GM21737 (cell line): Measurements from ENCODE around the gene GPR152.
"Not testable (repeated sequence)": the region's sequence is repeated elsewhere in the genome, so short reads cannot be mapped to it uniquely, and the experiment has no call there.

Experiments
- ATAC-seq: cut with Tn5 transposase; IDR thresholded peaks from one replicate; pipeline ENCODE4 v1.9.1; 2021; ENCODE audit warnings: mild to moderate bottlenecking, moderate library complexity; ENCODE audit not compliant: unreplicated experiment

GPR152 gene

GRCh38 chr11:67415501-67416304 is 36.8 kb downstream of the GPR152 start, which contains the start of gene CARNS1:
CARNS1 (plus strand) TSS chr11:67415678; CDS start chr11:67416200, 522 bp downstream.
- no peak for ATAC-seq

DNA sequence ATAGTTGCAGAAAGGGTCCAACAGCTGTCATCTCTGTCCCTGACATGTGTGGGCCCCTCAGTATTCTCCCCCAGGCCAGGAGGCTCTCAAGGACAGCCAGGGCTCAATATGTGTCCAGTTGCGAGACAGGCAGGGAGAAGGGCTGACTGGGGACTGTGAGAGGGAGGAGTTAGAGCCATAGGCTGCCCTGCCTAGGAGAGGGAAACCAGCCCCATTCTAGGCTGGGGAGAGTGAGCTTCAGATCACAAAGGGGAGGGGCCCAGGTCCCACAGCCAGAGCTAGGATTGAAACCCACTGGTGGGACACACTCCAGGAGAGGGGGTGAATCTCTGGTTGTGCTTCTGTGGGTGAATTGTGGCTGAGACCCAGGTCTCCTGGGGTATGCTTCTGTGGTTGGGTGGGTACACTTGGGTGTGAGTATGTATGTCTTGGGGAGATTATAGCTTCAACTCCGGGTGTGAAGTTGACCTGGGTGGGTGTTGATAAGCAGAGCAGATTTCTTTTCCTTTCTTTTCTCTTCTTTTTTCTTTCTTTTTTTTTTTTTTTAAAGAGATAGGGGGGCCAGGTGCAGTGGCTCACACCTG is 39.2 kb downstream of the GPR152 start:
- ATAC-seq: no peak

DNA sequence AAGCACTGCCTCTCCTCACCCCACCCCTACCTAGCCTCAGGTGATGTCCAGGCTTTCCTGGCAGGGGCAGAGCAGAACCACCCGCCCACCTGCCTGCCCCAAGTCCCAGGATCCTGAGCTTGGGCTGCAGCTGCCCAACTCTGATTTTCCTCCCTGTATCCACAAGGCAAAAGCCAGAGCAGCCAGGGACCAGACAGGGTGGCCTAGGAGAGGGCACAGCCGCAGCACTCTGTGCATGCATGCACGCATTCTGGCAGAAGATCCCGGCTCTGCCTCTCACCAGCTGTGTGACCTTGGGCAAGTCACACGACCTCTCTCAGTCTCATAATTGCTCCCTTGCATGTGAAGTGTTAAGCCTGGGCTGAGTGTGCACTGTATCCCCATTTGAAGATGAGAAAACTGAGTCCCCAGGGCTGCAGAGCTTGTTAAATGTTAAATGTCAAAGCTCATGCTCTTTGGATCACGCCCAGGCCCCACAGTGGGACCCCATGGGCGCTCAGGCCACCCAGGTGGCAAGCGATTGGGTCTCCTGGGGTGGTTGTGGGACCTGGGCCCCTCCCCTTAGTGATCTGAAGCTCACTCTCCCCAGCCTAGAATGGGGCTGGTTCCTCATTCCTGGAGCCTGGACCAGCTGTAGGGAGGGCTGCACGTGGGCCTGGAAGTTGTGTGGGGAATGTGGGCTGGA is 39.9 kb downstream of the GPR152 start:
- no peak for ATAC-seq

- ATAC-seq: no peak
These were observed 40.8 kb downstream of the GPR152 start for GRCh38 chr11:67411785-67412152.

GRCh38 chr11:67410984-67411784 is 41.3 kb downstream of the GPR152 start:
- ATAC-seq: no peak

- ATAC-seq: no peak
These were observed 42.1 kb downstream of the GPR152 start for GRCh38 chr11:67410369-67410831.

DNA sequence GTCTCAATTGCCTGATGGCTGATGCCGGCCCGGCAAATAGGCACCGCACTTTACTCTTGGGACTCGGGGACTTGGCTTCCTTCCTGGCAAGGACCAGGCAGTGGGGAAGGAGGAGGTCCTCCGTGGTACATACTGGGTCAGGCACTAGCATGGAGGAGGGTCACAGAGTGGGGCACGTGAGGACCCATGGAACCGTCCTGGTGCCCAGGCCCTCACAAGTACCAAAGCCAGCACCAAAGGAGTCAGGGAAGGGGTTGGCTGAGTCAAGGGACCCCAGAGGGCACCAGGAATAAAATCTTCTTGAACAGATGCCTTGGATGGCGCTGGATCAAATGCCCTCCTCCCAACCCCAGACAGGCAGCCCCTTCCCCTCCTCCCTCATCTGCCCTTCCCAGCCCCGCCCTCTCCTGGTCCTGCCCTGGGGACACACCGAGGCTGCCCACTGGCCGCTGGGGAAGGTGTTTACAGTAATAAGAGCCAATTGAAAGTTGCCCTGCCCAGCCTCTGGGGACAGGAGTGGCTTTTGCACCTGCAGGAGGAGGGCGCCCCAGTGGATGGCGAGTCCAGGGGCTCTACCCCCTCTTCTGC is 42.7 kb downstream of the GPR152 start:
- ATAC-seq: no peak

DNA sequence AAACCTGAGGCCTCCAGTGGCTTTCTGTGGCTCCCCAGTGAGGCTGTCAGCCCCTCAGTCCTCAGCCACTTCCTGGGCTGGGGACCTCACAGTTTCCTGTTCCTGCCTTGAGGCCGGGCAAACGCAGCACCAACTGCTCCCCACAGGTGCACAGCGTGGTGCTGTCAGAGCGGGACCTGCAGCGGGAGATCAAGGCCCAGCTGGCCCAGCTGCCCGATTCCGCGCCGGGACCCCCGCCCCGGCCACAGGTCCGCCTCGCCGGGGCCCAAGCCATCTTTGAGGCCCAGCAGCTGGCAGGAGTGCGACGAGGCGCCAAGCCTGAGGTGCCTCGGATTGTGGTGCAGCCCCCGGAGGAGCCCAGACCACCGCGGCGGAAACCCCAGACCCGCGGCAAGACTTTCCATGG is 43.3 kb downstream of the GPR152 start:
- peak; percentile 43 for ATAC-seq

DNA sequence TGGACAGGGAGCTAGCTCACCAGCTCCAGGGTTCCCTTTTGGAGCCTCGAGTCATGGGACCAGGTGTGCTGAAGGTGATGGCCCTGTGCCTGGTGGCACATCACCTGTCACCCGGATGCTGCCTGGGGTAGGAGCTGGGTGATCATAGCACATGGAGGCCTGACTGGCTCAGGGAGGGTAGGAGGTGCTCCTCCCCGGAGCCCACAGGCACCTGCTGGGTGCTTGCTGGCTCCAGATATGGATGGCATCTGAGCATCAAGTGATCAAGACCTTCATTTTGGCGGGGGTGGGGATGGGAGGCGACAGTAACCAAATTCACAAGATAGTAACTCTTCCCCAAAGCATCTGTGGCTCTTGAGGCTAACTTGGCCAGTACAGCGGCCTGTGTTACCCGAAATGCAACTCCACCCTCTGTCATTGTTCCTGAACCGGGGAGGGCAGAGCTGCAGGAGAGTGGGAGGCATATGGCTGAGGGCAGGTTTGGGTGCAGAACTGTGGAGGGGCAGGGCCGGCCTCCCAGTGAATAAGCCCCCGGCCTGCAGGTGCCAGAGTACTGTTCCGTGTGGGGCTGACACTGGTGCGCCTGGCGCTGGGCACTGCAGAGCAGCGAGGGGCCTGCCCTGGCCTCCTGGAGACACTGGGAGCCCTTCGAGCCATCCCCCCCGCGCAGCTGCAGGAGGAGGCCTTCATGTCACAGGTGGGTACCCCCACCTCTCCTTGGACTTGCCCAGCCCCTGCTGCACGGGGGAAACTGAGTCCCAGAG is 43.9 kb downstream of the GPR152 start:
- ATAC-seq: no peak

- ATAC-seq: no peak
These were observed 44.8 kb downstream of the GPR152 start for GRCh38 chr11:67407688-67408163.

DNA sequence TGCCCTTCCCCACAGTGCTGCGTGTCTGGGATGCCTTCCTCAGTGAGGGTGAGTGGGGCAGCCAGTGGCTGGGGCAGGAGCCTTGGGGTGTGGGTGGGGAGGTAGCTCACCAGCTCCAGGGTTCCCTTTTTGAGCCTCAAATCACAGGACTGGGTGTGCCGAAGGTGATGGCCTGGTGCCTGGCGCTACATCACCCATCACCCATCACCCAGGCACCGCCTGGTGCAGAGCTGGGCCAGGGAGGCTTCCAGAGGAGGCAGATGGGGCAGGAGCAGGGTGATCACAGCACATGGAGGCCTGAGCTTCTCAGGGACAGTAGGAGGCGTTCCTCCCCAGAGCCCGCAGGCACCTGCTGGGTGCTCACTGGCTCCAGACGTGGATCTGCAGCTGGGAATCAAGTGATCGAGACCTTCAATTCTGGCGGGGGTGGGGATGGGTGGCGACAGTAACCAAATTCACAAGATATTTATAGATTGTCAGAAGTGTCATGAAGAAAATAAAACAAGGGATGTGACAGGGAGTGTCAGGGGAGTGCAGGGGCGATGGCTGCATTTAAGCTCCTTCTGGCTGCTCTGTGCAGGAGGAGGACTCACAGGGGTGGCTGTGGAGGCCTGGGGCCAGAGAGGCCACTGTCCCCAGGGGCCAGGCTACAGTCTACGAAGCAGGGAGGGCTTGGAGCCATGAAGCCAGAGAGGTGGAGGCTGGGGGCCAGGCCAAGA is 45.4 kb downstream of the GPR152 start:
- ATAC-seq: no peak

DNA sequence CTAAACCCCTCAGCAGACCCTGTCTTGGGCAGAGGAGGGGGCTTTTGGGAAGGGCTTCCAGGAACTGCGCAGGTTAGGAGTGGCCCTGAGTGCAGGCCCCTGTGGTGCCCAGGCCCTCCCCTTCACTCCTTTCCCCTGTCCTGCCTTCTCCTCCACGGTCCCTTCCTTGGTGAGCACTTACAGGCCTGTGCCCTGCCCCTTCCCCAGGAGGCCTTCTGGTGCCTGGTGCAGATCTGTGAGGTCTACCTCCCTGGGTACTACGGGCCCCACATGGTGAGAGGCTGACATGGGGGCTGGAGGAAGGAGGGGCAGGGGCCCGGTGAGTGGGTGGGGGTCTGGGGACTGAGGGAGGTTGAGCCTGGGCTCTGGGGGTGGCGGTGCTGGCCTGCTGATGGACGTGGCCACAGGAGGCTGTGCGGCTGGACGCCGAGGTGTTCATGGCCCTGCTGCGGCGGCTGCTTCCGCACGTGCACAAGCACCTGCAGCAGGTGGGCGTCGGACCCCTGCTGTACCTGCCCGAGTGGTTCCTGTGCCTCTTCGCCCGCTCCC is 46.0 kb downstream of the GPR152 start:
- no peak for ATAC-seq

- no peak for ATAC-seq
These were observed 46.7 kb downstream of the GPR152 start for GRCh38 chr11:67405688-67406339.

DNA sequence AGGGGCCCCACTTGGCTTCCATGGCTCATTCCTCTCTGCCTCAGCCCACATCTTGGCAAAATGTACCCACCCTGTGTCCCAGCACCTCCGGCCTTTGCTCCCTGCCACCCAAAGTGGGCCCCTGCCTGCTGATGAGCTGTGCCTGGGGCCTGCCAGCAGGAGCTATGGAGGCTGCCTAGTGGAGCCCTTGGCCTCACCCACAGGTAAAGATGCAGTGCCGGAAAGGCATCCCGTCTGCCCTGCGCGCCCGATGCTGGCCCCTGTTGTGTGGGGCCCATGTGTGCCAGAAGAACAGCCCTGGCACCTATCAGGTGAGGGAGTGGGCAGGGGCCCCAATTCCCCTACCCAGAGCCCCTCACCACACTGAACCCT is 47.3 kb downstream of the GPR152 start:
- ATAC-seq: no peak

DNA sequence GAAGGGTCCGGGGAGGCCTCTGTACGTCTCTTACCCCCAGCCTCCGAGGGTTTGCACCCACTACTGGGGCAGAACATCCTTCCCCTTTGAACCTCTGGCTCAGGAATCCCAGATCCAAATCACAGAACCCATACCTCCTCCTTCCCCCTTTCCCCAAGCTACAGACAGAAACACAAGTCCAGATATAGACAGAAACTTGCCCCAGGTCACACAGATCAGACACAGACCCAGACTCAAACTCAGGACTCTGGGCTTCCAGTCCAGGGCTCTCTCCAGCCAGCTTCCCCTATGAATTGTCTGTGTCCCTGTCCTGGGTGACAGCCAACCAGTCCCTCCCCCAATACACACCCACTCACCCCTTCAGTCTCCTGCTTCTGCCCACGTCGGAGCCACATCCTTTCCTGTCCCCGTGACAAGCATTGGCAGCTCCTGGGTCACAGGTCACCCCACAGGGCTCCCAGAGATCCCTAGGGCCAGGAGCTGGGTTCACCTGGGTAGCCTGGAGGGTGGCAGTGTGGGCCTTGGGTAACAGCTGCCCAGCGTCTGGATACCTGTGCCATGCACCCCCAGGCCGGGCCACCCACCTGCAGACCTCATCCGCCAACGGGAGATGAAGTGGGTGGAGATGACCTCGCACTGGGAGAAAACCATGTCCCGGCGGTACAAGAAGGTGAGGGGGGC is 47.9 kb downstream of the GPR152 start:
- no peak for ATAC-seq

GRCh38 chr11:67403085-67403484 is 49.4 kb downstream of the GPR152 start:
- not testable (repeated sequence) for ATAC-seq

- not testable (repeated sequence) for ATAC-seq
These were observed 50.2 kb downstream of the GPR152 start for GRCh38 chr11:67402192-67402839.
